Measurements from ENCODE around the gene CCDC157. TPM values are rescaled to one million over a fixed set of nuclear protein-coding genes. Genes with fewer than 3 reads are reported as not detected.
"Not testable (repeated sequence)": the region's sequence is repeated elsewhere in the genome, so short reads cannot be mapped to it uniquely, and the experiment has no call there.

Gene CCDC157
- total and polyA plus RNA-seq, 4 donors = 0.53 to 1.4 (median 0.98) TPM

GRCh38 chr22:30399718-30400117 lies 42.9 kb downstream of the CCDC157 start (continued):
- TF ChIP-seq GABPA (IDR thresholded peaks at IDR 0.05 in 1 of 2, conservative IDR thresholded peaks at IDR 0.05 in 1 of 2) (no peak), ZBTB33 (IDR thresholded peaks at IDR 0.05) (no peak)

- DNase-seq (ENCODE audit: low spot score) = no peak
- peaks cover 0 to 5% (median 1%) of the 10 kb centered on the region in 4 donors for H3K36me3 ChIP-seq (ENCODE audit: control insufficient read depth in 4 of 4, insufficient read depth in 3 of 4, low read depth in 1 of 4, low read length in 3 of 4)
- H3K27me3 ChIP-seq (ENCODE audit: control insufficient read depth in 4 of 4, insufficient read depth in 4 of 4, low read length in 3 of 4) = no peaks in the 10 kb centered on the region
- no peak overlapping the region for H3K9ac ChIP-seq (ENCODE audit: low read depth in 1 of 2, low read length in 2 of 2)
- peak overlapping the region in 1 of 2 donors; percentile 85 for H3K27ac ChIP-seq (ENCODE audit: low read depth in 1 of 2, low read length in 2 of 2)
- H3K9me3 ChIP-seq (ENCODE audit: control insufficient read depth in 4 of 4, low read length in 3 of 4) = no peaks in the 10 kb centered on the region
- H3K4me1 ChIP-seq (ENCODE audit: control insufficient read depth in 4 of 4, insufficient read depth in 4 of 4, low read length in 3 of 4) = peaks cover 10 to 78% (median 64%) of the 10 kb centered on the region in 4 donors
- TF ChIP-seq YY1 (IDR thresholded peaks at IDR 0.05) = no peak
- no peak for TF ChIP-seq TAF1 (conservative IDR thresholded peaks at IDR 0.05)
- no peak for TF ChIP-seq JUND (IDR thresholded peaks at IDR 0.05)
- TF ChIP-seq ZBTB33 (IDR thresholded peaks at IDR 0.05) = no peak
- TF ChIP-seq HNF4G (IDR thresholded peaks at IDR 0.05) = no peak
- no peak for TF ChIP-seq FOXA2 (IDR thresholded peaks at IDR 0.05)
- no peak for TF ChIP-seq ATF3 (IDR thresholded peaks at IDR 0.05)
- TF ChIP-seq GABPA (IDR thresholded peaks at IDR 0.05 in 1 of 2, conservative IDR thresholded peaks at IDR 0.05 in 1 of 2) = no peak
- TF ChIP-seq RAD21 (IDR thresholded peaks at IDR 0.05) = no peak
- H3K4me3 ChIP-seq (ENCODE audit: low read depth in 1 of 3, low read length in 3 of 3) = no peak overlapping the region
- WGBS = 36% methylated on average over 1 of the region's 1 CpG
Observed at GRCh38 chr22:30400159-30400558, 43.4 kb downstream of the CCDC157 start.

GRCh38 chr22:30401024-30401423 lies 44.2 kb downstream of the CCDC157 start:
- not testable (repeated sequence) for DNase-seq (ENCODE audit: low spot score); H3K9me3 ChIP-seq (ENCODE audit: control insufficient read depth in 4 of 4, low read length in 3 of 4); H3K27ac ChIP-seq (ENCODE audit: low read depth in 1 of 2, low read length in 2 of 2); H3K9ac ChIP-seq (ENCODE audit: low read depth in 1 of 2, low read length in 2 of 2); H3K4me3 ChIP-seq (ENCODE audit: low read depth in 1 of 3, low read length in 3 of 3); H3K36me3 ChIP-seq (ENCODE audit: control insufficient read depth in 4 of 4, insufficient read depth in 3 of 4, low read depth in 1 of 4, low read length in 3 of 4); H3K27me3 ChIP-seq (ENCODE audit: control insufficient read depth in 4 of 4, insufficient read depth in 4 of 4, low read length in 3 of 4)
- H3K4me1 ChIP-seq (ENCODE audit: control insufficient read depth in 4 of 4, insufficient read depth in 4 of 4, low read length in 3 of 4) = peaks cover 13 to 80% (median 66%) of the 10 kb centered on the region in 4 donors
- WGBS = 74% methylated on average over 3 of the region's 3 CpGs

- H3K36me3 ChIP-seq (ENCODE audit: control insufficient read depth in 4 of 4, insufficient read depth in 3 of 4, low read depth in 1 of 4, low read length in 3 of 4) = peaks cover 1 to 12% (median 7%) of the 10 kb centered on the region in 4 donors
- peaks cover 13 to 80% (median 69%) of the 10 kb centered on the region in 4 donors for H3K4me1 ChIP-seq (ENCODE audit: control insufficient read depth in 4 of 4, insufficient read depth in 4 of 4, low read length in 3 of 4)
- H3K9me3 ChIP-seq (ENCODE audit: control insufficient read depth in 4 of 4, low read length in 3 of 4) = no peaks in the 10 kb centered on the region
- peak overlapping the region; percentile 45 to 53 for H3K27ac ChIP-seq (ENCODE audit: low read depth in 1 of 2, low read length in 2 of 2)
- H3K9ac ChIP-seq (ENCODE audit: low read depth in 1 of 2, low read length in 2 of 2) = no peak overlapping the region
- TF ChIP-seq FOXA2 (IDR thresholded peaks at IDR 0.05) = no peak
- TF ChIP-seq CTCF (IDR thresholded peaks at IDR 0.05; ENCODE audit: low read depth, low read length, missing input control) = no peak
- TF ChIP-seq ATF3 (IDR thresholded peaks at IDR 0.05) = no peak
- TF ChIP-seq SP1 (IDR thresholded peaks at IDR 0.05) = no peak
- no peak for TF ChIP-seq GABPA (IDR thresholded peaks at IDR 0.05 in 1 of 2, conservative IDR thresholded peaks at IDR 0.05 in 1 of 2)
- no peak for TF ChIP-seq HNF4A (conservative IDR thresholded peaks at IDR 0.05)
- H3K27me3 ChIP-seq (ENCODE audit: control insufficient read depth in 4 of 4, insufficient read depth in 4 of 4, low read length in 3 of 4) = no peaks in the 10 kb centered on the region
- no peak for DNase-seq (ENCODE audit: low spot score)
- no peak overlapping the region for H3K4me3 ChIP-seq (ENCODE audit: low read depth in 1 of 3, low read length in 3 of 3)
- 49% methylated on average over 5 of the region's 5 CpGs for WGBS
Observed at GRCh38 chr22:30402028-30402765, 45.4 kb downstream of the CCDC157 start.

GRCh38 chr22:30402766-30403104 lies 45.9 kb downstream of the CCDC157 start:
- Histone ChIP-seq H3K4me1 (ENCODE audit: control insufficient read depth in 4 of 4, insufficient read depth in 4 of 4, low read length in 3 of 4) (peaks cover 13 to 81% (median 68%) of the 10 kb centered on the region in 4 donors), H3K36me3 (ENCODE audit: control insufficient read depth in 4 of 4, insufficient read depth in 3 of 4, low read depth in 1 of 4, low read length in 3 of 4) (peaks cover 3 to 15% (median 11%) of the 10 kb centered on the region in 4 donors)
- WGBS = 90% methylated on average over 5 of the region's 5 CpGs

More at GRCh38 chr22:30402766-30403104, 45.9 kb downstream of the CCDC157 start:
- H3K9ac ChIP-seq (ENCODE audit: low read depth in 1 of 2, low read length in 2 of 2); DNase-seq (ENCODE audit: low spot score); H3K9me3 ChIP-seq (ENCODE audit: control insufficient read depth in 4 of 4, low read length in 3 of 4); H3K27ac ChIP-seq (ENCODE audit: low read depth in 1 of 2, low read length in 2 of 2); H3K4me3 ChIP-seq (ENCODE audit: low read depth in 1 of 3, low read length in 3 of 3); H3K27me3 ChIP-seq (ENCODE audit: control insufficient read depth in 4 of 4, insufficient read depth in 4 of 4, low read length in 3 of 4): not testable (repeated sequence)

All from liver (tissue), 9 donors.